HEK293 (cell line): Measurements from ENCODE around the gene C19orf38.

ENCODE experiments used
- CTCF ChIA-PET: fragments of 350-600 bp; formaldehyde crosslinking; extraction: SDS; loops from one replicate; lab custom pipeline; 2021; ENCODE audit warnings: antibody characterized with exemption; lab: Yijun Ruan, JAX
- POLR2A ChIA-PET: fragments of 300-600 bp; formaldehyde crosslinking; extraction: SDS; loops from one replicate; lab custom pipeline; 2020; ENCODE audit warnings: antibody characterized with exemption, inconsistent platforms; lab: Yijun Ruan, JAX
- H3K27ac ChIP-seq: fragments of 200-500 bp; sonication (Bioruptor generic); 2 replicates; pipeline ENCODE4 v1.5.1; 2014; ENCODE audit warnings: low read depth, low read length, control low read depth, inconsistent platforms; ENCODE audit errors: extremely low read depth
- H3K36me3 ChIP-seq, 2 experiments: fragments of 200-500 bp in 1 of 2; sonication (Bioruptor generic) in 1 of 2; 1 replicate in 1 of 2; 2 replicates in 1 of 2; pipeline ENCODE4 v1.5.1; 2014 to 2017; ENCODE audit warnings: inconsistent platforms in 2 of 2, low read length in 2 of 2; ENCODE audit not compliant: control insufficient read depth in 2 of 2, insufficient read depth in 1 of 2
- H3K4me1 ChIP-seq: fragments of 200-500 bp; sonication (Bioruptor generic); 2 replicates; pipeline ENCODE4 v1.5.1; 2014; ENCODE audit warnings: mild to moderate bottlenecking, low read length, inconsistent platforms; ENCODE audit not compliant: control insufficient read depth, insufficient read depth
- H3K4me3 ChIP-seq: 2 replicates; pipeline ENCODE4 v1.5.1; 2011; ENCODE audit warnings: low read depth, mild to moderate bottlenecking, control low read depth, low read length, moderate library complexity
- H3K9me3 ChIP-seq: fragments of 200-500 bp; sonication (Bioruptor generic); 2 replicates; pipeline ENCODE4 v1.5.1; 2014; ENCODE audit warnings: low read depth, low read length, inconsistent platforms; ENCODE audit not compliant: control insufficient read depth, insufficient read depth
- GLI2 ChIP-seq: fragments of 450-650 bp; formaldehyde crosslinking; IDR thresholded peaks from 2 replicates; pipeline ENCODE4; 2017; ENCODE audit warnings: missing biosample characterization, missing genetic modification characterization, low read depth, borderline replicate concordance
- INSM2 ChIP-seq: fragments of 450-650 bp; formaldehyde crosslinking; IDR thresholded peaks from 2 replicates; pipeline ENCODE4 v1.5.1; 2016; ENCODE audit warnings: missing biosample characterization, missing genetic modification characterization
- KLF1 ChIP-seq: fragments of 450-650 bp; formaldehyde crosslinking; IDR thresholded peaks from 2 replicates; pipeline ENCODE4 v1.5.1; 2016; ENCODE audit warnings: missing biosample characterization, missing genetic modification characterization
- KLF10 ChIP-seq: fragments of 450-650 bp; IDR thresholded peaks from 2 replicates; pipeline ENCODE4 v1.5.1; 2018; ENCODE audit warnings: missing biosample characterization, mild to moderate bottlenecking, missing genetic modification characterization
- PRDM4 ChIP-seq: fragments of 450-650 bp; formaldehyde crosslinking; IDR thresholded peaks from 2 replicates; pipeline ENCODE4 v1.5.1; 2017; ENCODE audit warnings: missing biosample characterization, missing genetic modification characterization
- REPIN1 ChIP-seq: fragments of 450-650 bp; formaldehyde crosslinking; IDR thresholded peaks from 2 replicates; pipeline ENCODE4 v1.5.1; 2017; ENCODE audit warnings: missing biosample characterization, missing genetic modification characterization, low read depth
- SALL2 ChIP-seq: fragments of 450-650 bp; formaldehyde crosslinking; IDR thresholded peaks from 2 replicates; pipeline ENCODE4 v1.5.0; 2017; ENCODE audit warnings: missing biosample characterization, mild to moderate bottlenecking, missing genetic modification characterization, borderline replicate concordance
- TCF7L2 ChIP-seq: IDR thresholded peaks from 2 replicates; pipeline ENCODE4 v1.6.1; 2011; ENCODE audit warnings: low read depth, mild to moderate bottlenecking, inconsistent platforms, low read length, moderate library complexity, borderline replicate concordance
- ZBTB17 ChIP-seq: fragments of 450-650 bp; formaldehyde crosslinking; IDR thresholded peaks from 2 replicates; pipeline ENCODE4 v1.5.1; 2016; ENCODE audit warnings: missing biosample characterization, missing genetic modification characterization
- ZBTB8A ChIP-seq: fragments of 450-650 bp; formaldehyde crosslinking; IDR thresholded peaks from 2 replicates; pipeline ENCODE4 v1.5.1; 2016; ENCODE audit warnings: missing biosample characterization, missing genetic modification characterization
- ZFHX2 ChIP-seq: fragments of 450-650 bp; formaldehyde crosslinking; conservative IDR thresholded peaks from 2 replicates; pipeline ENCODE4 v1.5.1; 2016; ENCODE audit warnings: missing biosample characterization, missing genetic modification characterization
- ZFP37 ChIP-seq: fragments of 450-650 bp; formaldehyde crosslinking; IDR thresholded peaks from 2 replicates; pipeline ENCODE4 v1.5.1; 2016; ENCODE audit warnings: missing biosample characterization, missing genetic modification characterization
- ZFP41 ChIP-seq: fragments of 450-650 bp; formaldehyde crosslinking; IDR thresholded peaks from 2 replicates; pipeline ENCODE4 v1.5.1; 2016; ENCODE audit warnings: missing biosample characterization, missing genetic modification characterization, borderline replicate concordance
- ZIC2 ChIP-seq: fragments of 450-650 bp; formaldehyde crosslinking; IDR thresholded peaks from 2 replicates; pipeline ENCODE4 v1.5.1; 2016; ENCODE audit warnings: missing biosample characterization, missing genetic modification characterization
- ZNF114 ChIP-seq: fragments of 450-650 bp; formaldehyde crosslinking; IDR thresholded peaks from 2 replicates; pipeline ENCODE4 v1.5.0; 2017; ENCODE audit warnings: missing biosample characterization, missing genetic modification characterization
- ZNF18 ChIP-seq: fragments of 450-650 bp; formaldehyde crosslinking; IDR thresholded peaks from 2 replicates; pipeline ENCODE4 v1.5.1; 2016; ENCODE audit warnings: missing biosample characterization, missing genetic modification characterization
- ZNF223 ChIP-seq: fragments of 450-650 bp; formaldehyde crosslinking; IDR thresholded peaks from 2 replicates; pipeline ENCODE4 v1.5.1; 2016; ENCODE audit warnings: missing biosample characterization, missing genetic modification characterization
- ZNF23 ChIP-seq: fragments of 450-650 bp; formaldehyde crosslinking; IDR thresholded peaks from 2 replicates; pipeline ENCODE4 v1.5.1; 2016; ENCODE audit warnings: missing biosample characterization, missing genetic modification characterization, borderline replicate concordance
- ZNF449 ChIP-seq: fragments of 450-650 bp; formaldehyde crosslinking; IDR thresholded peaks from 2 replicates; pipeline ENCODE4 v1.5.1; 2017; ENCODE audit warnings: missing biosample characterization, mild to moderate bottlenecking, missing genetic modification characterization, moderate library complexity
- ZNF544 ChIP-seq: fragments of 450-650 bp; formaldehyde crosslinking; IDR thresholded peaks from 2 replicates; pipeline ENCODE4 v1.5.0; 2017; ENCODE audit warnings: missing biosample characterization, missing genetic modification characterization
- ZNF548 ChIP-seq: fragments of 450-650 bp; formaldehyde crosslinking; IDR thresholded peaks from 2 replicates; pipeline ENCODE4 v1.5.1; 2016; ENCODE audit warnings: missing biosample characterization, missing genetic modification characterization
- ZNF596 ChIP-seq: fragments of 450-650 bp; IDR thresholded peaks from 2 replicates; pipeline ENCODE4 v1.5.0; 2018; ENCODE audit warnings: missing biosample characterization, mild to moderate bottlenecking, missing genetic modification characterization, moderate library complexity
- ZNF621 ChIP-seq: fragments of 450-650 bp; formaldehyde crosslinking; IDR thresholded peaks from 2 replicates; pipeline ENCODE4 v1.5.1; 2017; ENCODE audit warnings: missing biosample characterization, missing genetic modification characterization
- ZNF629 ChIP-seq: fragments of 450-650 bp; formaldehyde crosslinking; IDR thresholded peaks from 2 replicates; pipeline ENCODE4 v1.5.1; 2017; ENCODE audit warnings: missing biosample characterization, missing genetic modification characterization
- ZNF654 ChIP-seq: fragments of 450-650 bp; formaldehyde crosslinking; IDR thresholded peaks from 2 replicates; pipeline ENCODE4 v1.5.1; 2016; ENCODE audit warnings: low read depth, missing biosample characterization, missing genetic modification characterization
- ZNF664 ChIP-seq: fragments of 450-650 bp; formaldehyde crosslinking; IDR thresholded peaks from 2 replicates; pipeline ENCODE4 v1.5.1; 2016; ENCODE audit warnings: missing biosample characterization, missing genetic modification characterization
- ZNF701 ChIP-seq: fragments of 450-650 bp; formaldehyde crosslinking; IDR thresholded peaks from 2 replicates; pipeline ENCODE4 v1.5.1; 2016; ENCODE audit warnings: missing biosample characterization, missing genetic modification characterization
- ZNF777 ChIP-seq: fragments of 450-650 bp; formaldehyde crosslinking; IDR thresholded peaks from 2 replicates; pipeline ENCODE4 v1.5.1; 2017; ENCODE audit warnings: missing biosample characterization, missing genetic modification characterization, borderline replicate concordance
- ZSCAN23 ChIP-seq: fragments of 450-650 bp; formaldehyde crosslinking; IDR thresholded peaks from 2 replicates; pipeline ENCODE4 v1.5.1; 2016; ENCODE audit warnings: missing biosample characterization, missing genetic modification characterization

Gene C19orf38

GRCh38 chr19:10808937-10809649 is 39.1 kb upstream of the C19orf38 start:
- no peak for TF ChIP-seq ZNF223 (tag by site-specific recombination)
- TF ChIP-seq ZBTB17: peak; percentile 97
- no peak for TF ChIP-seq INSM2
- no peak for TF ChIP-seq ZNF548
- TF ChIP-seq ZNF596 (tag by site-specific recombination): no peak
- no peak for TF ChIP-seq ZNF777 (tag by site-specific recombination)
- TF ChIP-seq PRDM4 (tag by site-specific recombination): no peak
- no peak for TF ChIP-seq SALL2 (tag by site-specific recombination)
- 0 out of 2 replicates have a peak, but pooled peaks have one; percentile 25 for TF ChIP-seq ZBTB8A (tag by site-specific recombination)
- no peak for TF ChIP-seq ZSCAN23 (tag by site-specific recombination)
- TF ChIP-seq KLF10 (tag by site-specific recombination): peak; percentile 69; the same call in 1 of the 2 replicates
- TF ChIP-seq ZFHX2 (tag by site-specific recombination): no peak
- TF ChIP-seq KLF1 (tag by site-specific recombination): 0 out of 2 replicates have a peak, but pooled peaks have one; percentile 34
- TF ChIP-seq GLI2: no peak
- no peak for TF ChIP-seq ZNF544 (tag by site-specific recombination)
- TF ChIP-seq ZNF23 (tag by site-specific recombination): peak; percentile 99
- TF ChIP-seq ZIC2 (tag by site-specific recombination): peak; percentile 42
- TF ChIP-seq ZNF701: no peak
- TF ChIP-seq ZNF654 (tag by site-specific recombination): no peak
- no peak for TF ChIP-seq TCF7L2
- TF ChIP-seq ZFP37 (tag by site-specific recombination): no peak
- ChIA-PET CTCF (interaction anchor here (0.7 kb wide), 1 partner anchor 689 kb away, joined by 3 read pairs; no protein-coding TSS in a partner anchor), POLR2A (interaction anchor here (0.6 kb wide), 1 partner anchor 31 kb away, joined by 4 read pairs; no protein-coding TSS in a partner anchor)
- H3K4me1 ChIP-seq: no peaks in the 10 kb centered on the region
- peaks cover 13 to 70% of the 10 kb centered on the region in 2 experiments; a peak in 2 of 3 replicates for H3K36me3 ChIP-seq
- no peak overlapping the region for H3K4me3 ChIP-seq
- no peak overlapping the region for H3K27ac ChIP-seq
- H3K9me3 ChIP-seq: no peaks in the 10 kb centered on the region

GRCh38 chr19:10809651-10810285 is 38.4 kb upstream of the C19orf38 start:
- POLR2A ChIA-PET: interaction anchor here (0.6 kb wide), 1 partner anchor 303 kb away, joined by 6 read pairs; no protein-coding TSS in a partner anchor
- Histone ChIP-seq H3K27ac (no peak overlapping the region), H3K9me3 (no peaks in the 10 kb centered on the region), H3K36me3 (peaks cover 6 to 68% of the 10 kb centered on the region in 2 experiments; a peak in 2 of 3 replicates), H3K4me1 (no peaks in the 10 kb centered on the region), H3K4me3 (no peak overlapping the region)
- CTCF ChIA-PET: no interaction called here
- TF ChIP-seq ZNF629 (no peak), ZNF664 (tag by site-specific recombination) (no peak), ZNF621 (no peak), ZFP41 (tag by site-specific recombination) (no peak), ZNF114 (tag by site-specific recombination) (no peak), ZNF18 (no peak), ZNF449 (tag by site-specific recombination) (no peak), REPIN1 (tag by site-specific recombination) (no peak)
